Heart left ventricle (tissue), 16 donors: Measurements from ENCODE around the gene MMP26. TPM values are rescaled to one million over a fixed set of nuclear protein-coding genes. Genes with fewer than 3 reads are reported as not detected.

Experiments
- ATAC-seq, 4 donors: fragments of 200-7000 bp; cut with Tn5 transposase; one replicate each; pipeline ENCODE4 v1.9.1; 2020 to 2022; ENCODE audit warnings: moderate library complexity in 4 of 4, mild to moderate bottlenecking in 3 of 4, moderate number of reproducible peaks in 1 of 4
- DNase-seq, 5 donors: peaks; one replicate each; pipeline ENCODE4 v3.0.0-alpha.2; 2020
- H3K27ac ChIP-seq, 12 donors: fragments of 200-600 bp; sonication (generic) in 4 of 12; one replicate each; pipeline versions ENCODE4 v1.5.0 to v1.8.0; 2016 to 2022; ENCODE audit warnings: mild to moderate bottlenecking in 2 of 12
- H3K27me3 ChIP-seq, 9 donors: fragments of 200-600 bp; sonication (generic) in 2 of 9; one replicate each; pipeline versions ENCODE4 v1.5.1 to v1.8.0; 2016 to 2022; ENCODE audit warnings: mild to moderate bottlenecking in 3 of 9
- H3K36me3 ChIP-seq, 9 donors: fragments of 200-600 bp; sonication (generic) in 2 of 9; one replicate each; pipeline versions ENCODE4 v1.5.0 to v1.8.0; 2018 to 2022; ENCODE audit warnings: mild to moderate bottlenecking in 2 of 9
- H3K4me1 ChIP-seq, 12 donors: fragments of 200-600 bp; sonication (generic) in 4 of 12; one replicate each; pipeline versions ENCODE4 v1.5.0 to v1.8.0; 2016 to 2022; ENCODE audit warnings: mild to moderate bottlenecking in 3 of 12
- H3K4me3 ChIP-seq, 12 donors: fragments of 200-600 bp; sonication (generic) in 4 of 12; one replicate each; pipeline versions ENCODE4 v1.5.0 to v1.8.0; 2017 to 2022; ENCODE audit warnings: mild to moderate bottlenecking in 9 of 12, moderate library complexity in 4 of 12
- H3K9me3 ChIP-seq, 12 donors: fragments of 200-600 bp; sonication (generic) in 4 of 12; one replicate each; pipeline versions ENCODE4 v1.5.0 to v1.8.0; 2016 to 2022; ENCODE audit warnings: mild to moderate bottlenecking in 1 of 12
- CTCF ChIP-seq, 12 donors: fragments of 200-600 bp; sonication (generic) in 4 of 12; IDR thresholded peaks; one replicate each; pipeline versions ENCODE4 v1.5.0 to v1.8.0; 2018 to 2022; ENCODE audit warnings: antibody characterized with exemption in 12 of 12, mild to moderate bottlenecking in 5 of 12
- POLR2A ChIP-seq, 2 donors: fragments of 450-650 bp; IDR thresholded peaks; one replicate each; pipeline ENCODE4 v1.6.1; 2017; ENCODE audit warnings: antibody characterized with exemption in 2 of 2, mild to moderate bottlenecking in 2 of 2, moderate library complexity in 2 of 2
- WGBS, 4 donors: extraction: QIAGEN DNeasy Blood & Tissue Kit in 2 of 4; methylation state at CpG; one replicate each; pipeline versions ENCODE4 v1.1.5 to v1.1.7; 2013 to 2018; 5-methylcytosine and 5-hydroxymethylcytosine counted together
- intact Hi-C, 10 donors: fragments of 100-400 bp; cut with DNase I; formaldehyde crosslinking; loops; one replicate each; pipeline versions ENCODE4 v1.11.1 to v1.14.2; 2022
- polyA plus RNA-seq, 2 donors: library from polyadenylated mRNA; stranded (reverse); fragments of 200-250 nt; gene quantifications; one replicate each; pipeline ENCODE4 v1.2.3, GENCODE V29; 2013
- total RNA-seq, 9 donors: library from RNA; depleted of rRNA in 2 of 9; stranded (reverse); fragments of >200 nt in 2 of 9; fragmentation: NEBNext Ultra II Directional in 3 of 9; extraction: Animal tissue kit (Norgen Biotek cat#: 25700) in 3 of 9; gene quantifications; one replicate each; pipeline versions ENCODE4 v1.1.0 to v1.2.4, GENCODE V29; 2016 to 2023
- donor health status: ischemic (EF 13 %, LVEDD 7.1; RV severe dilation, severe dysfunction).
- donor health status: healthy with polysubstance abuse.
- donor health status: DM: no; HTN: yes; CAD: no.
- donor health status: DM: no; HTN: no; CAD: no.
- donor health status: ischemic (EF 25% LVEDD 6.9; RV normal size, moderate dysfunction).
- donor health status: ischemic (EF 25% LVEDD 5.7; RV mildly dilated, moderate dysfunction).
- donor health status: healthy.
- donor health status: DM: yes; HTN: yes; CAD: no.
- donor health status: ischemic (EF 35%, LVEDD 5.7; RV mildly dilated, moderate dysfunction).
- donor health status: nonischemic (EF 11% LVEDD 7.7; RV severe dilation, severe dysfunction).
- donor health status: DM: yes; HTN: yes; CAD: no.
- donor health status: PGD.
- donor health status: ischemic (EF 29% LVEDD 5.4; RV normal size, mild dysfunction).
- donor health status: nonischemic (EF 23%, LVEDD 6.1; RV moderate dilation, normal function).

Gene MMP26
- total and polyA plus RNA-seq, 11 donors, result not detected

GRCh38 chr11:4664786-4665185 is 39.8 kb upstream of the MMP26 start:
- 82 to 95% (median 93%) methylated on average over 3 of the region's 3 CpGs for WGBS, 4 donors
- intact Hi-C loops, result no loop called here
- ATAC-seq, result no peak

GRCh38 chr11:4665424-4665823 is 39.2 kb upstream of the MMP26 start:
- no peaks in the 10 kb centered on the region for H3K27me3 ChIP-seq
- ATAC-seq (no peak), DNase-seq (no peak)
- no peak overlapping the region for H3K4me3 ChIP-seq
- 80 to 93% (median 87%) methylated on average over 2 of the region's 2 CpGs for WGBS, 4 donors
- no peak for TF ChIP-seq POLR2A (IDR thresholded peaks at IDR 0.05)
- no peak for TF ChIP-seq CTCF (IDR thresholded peaks at IDR 0.05)
- intact Hi-C loops, result no loop called here
- H3K27ac ChIP-seq, result no peak overlapping the region
- H3K36me3 ChIP-seq, result no peaks in the 10 kb centered on the region
- no peaks in the 10 kb centered on the region for H3K9me3 ChIP-seq
- no peaks in the 10 kb centered on the region for H3K4me1 ChIP-seq

More at GRCh38 chr11:4664786-4665185, 39.8 kb upstream of the MMP26 start:
- Histone ChIP-seq H3K4me3 (no peak overlapping the region), H3K27me3 (no peaks in the 10 kb centered on the region), H3K27ac (no peak overlapping the region), H3K36me3 (no peaks in the 10 kb centered on the region), H3K4me1 (no peaks in the 10 kb centered on the region), H3K9me3 (no peaks in the 10 kb centered on the region)
- no peak for DNase-seq
- TF ChIP-seq CTCF (IDR thresholded peaks at IDR 0.05), result no peak
- TF ChIP-seq POLR2A (IDR thresholded peaks at IDR 0.05), result no peak

GRCh38 chr11:4671741-4672140 is 32.8 kb upstream of the MMP26 start:
- no peak for ATAC-seq
- Histone ChIP-seq H3K27ac (no peak overlapping the region), H3K4me3 (no peak overlapping the region), H3K27me3 (no peaks in the 10 kb centered on the region), H3K9me3 (no peaks in the 10 kb centered on the region), H3K4me1 (peaks cover 0 to 3% (median 0%) of the 10 kb centered on the region in 12 donors), H3K36me3 (no peaks in the 10 kb centered on the region)
- intact Hi-C loops, result no loop called here
- 46 to 67% (median 58%) methylated on average over 2 of the region's 2 CpGs for WGBS, 4 donors
- no peak for DNase-seq
- no peak for TF ChIP-seq CTCF (IDR thresholded peaks at IDR 0.05)
- TF ChIP-seq POLR2A (IDR thresholded peaks at IDR 0.05), result no peak

GRCh38 chr11:4672470-4672869 is 32.1 kb upstream of the MMP26 start:
- TF ChIP-seq CTCF (IDR thresholded peaks at IDR 0.05), result no peak
- TF ChIP-seq POLR2A (IDR thresholded peaks at IDR 0.05), result no peak
- Histone ChIP-seq H3K4me3 (no peak overlapping the region), H3K9me3 (no peaks in the 10 kb centered on the region), H3K4me1 (peaks cover 0 to 3% (median 0%) of the 10 kb centered on the region in 12 donors), H3K27ac (no peak overlapping the region), H3K36me3 (no peaks in the 10 kb centered on the region), H3K27me3 (no peaks in the 10 kb centered on the region)
- ATAC-seq (no peak), DNase-seq (no peak)
- intact Hi-C loops, result no loop called here
- WGBS, 4 donors, result 54 to 61% (median 56%) methylated on average over 3 of the region's 3 CpGs
